ENCODE results near the gene KLF5.

Gene KLF5

GRCh38 chr13:73062468-73062867 is 3.7 kb downstream of the KLF5 start:
- peaks cover 17% of the 10 kb centered on the region for H3K4me1 Mint-ChIP-seq
- peaks cover 8% of the 10 kb centered on the region for H3K36me3 Mint-ChIP-seq (ENCODE audit: insufficient read depth)
- DNase-seq (ENCODE audit: low spot score in 2 of 2) (no peak), ATAC-seq (replicated peaks; ENCODE audit: extremely low read depth, poor library complexity, severe bottlenecking) (no peak)
- H3K9me3 Mint-ChIP-seq: no peaks in the 10 kb centered on the region
- no peak overlapping the region for H3K27ac Mint-ChIP-seq (ENCODE audit: low read depth)
- H3K4me3 Mint-ChIP-seq: no peak overlapping the region
- peaks cover 30% of the 10 kb centered on the region for H3K27me3 Mint-ChIP-seq

- Mint-ChIP-seq H3K27me3 (peaks cover 23% of the 10 kb centered on the region), H3K4me1 (peaks cover 16% of the 10 kb centered on the region), H3K4me3 (no peak overlapping the region), H3K36me3 (ENCODE audit: insufficient read depth) (peaks cover 8% of the 10 kb centered on the region), H3K27ac (ENCODE audit: low read depth) (no peak overlapping the region), H3K9me3 (no peaks in the 10 kb centered on the region)
- ATAC-seq (replicated peaks; ENCODE audit: extremely low read depth, poor library complexity, severe bottlenecking) (no peak), DNase-seq (ENCODE audit: low spot score in 2 of 2) (no peak)
Measured at GRCh38 chr13:73063166-73063565, 4.4 kb downstream of the KLF5 start.

- Mint-ChIP-seq H3K27ac (ENCODE audit: low read depth) (no peak overlapping the region), H3K4me3 (no peak overlapping the region), H3K36me3 (ENCODE audit: insufficient read depth) (peaks cover 3% of the 10 kb centered on the region), H3K4me1 (peaks cover 6% of the 10 kb centered on the region), H3K9me3 (no peaks in the 10 kb centered on the region), H3K27me3 (peaks cover 14% of the 10 kb centered on the region)
- ATAC-seq (replicated peaks; ENCODE audit: extremely low read depth, poor library complexity, severe bottlenecking): no peak
- no peak for DNase-seq (ENCODE audit: low spot score in 2 of 2)
Measured at GRCh38 chr13:73065036-73065435, 6.2 kb downstream of the KLF5 start.

- ATAC-seq (replicated peaks; ENCODE audit: extremely low read depth, poor library complexity, severe bottlenecking) (no peak), DNase-seq (ENCODE audit: low spot score in 2 of 2) (no peak)
- Mint-ChIP-seq H3K4me1 (no peaks in the 10 kb centered on the region), H3K4me3 (no peak overlapping the region), H3K27me3 (peaks cover 14% of the 10 kb centered on the region), H3K36me3 (ENCODE audit: insufficient read depth) (peaks cover 3% of the 10 kb centered on the region), H3K9me3 (no peaks in the 10 kb centered on the region), H3K27ac (ENCODE audit: low read depth) (no peak overlapping the region)
Measured at GRCh38 chr13:73065665-73066340, 7.0 kb downstream of the KLF5 start.

- Mint-ChIP-seq H3K4me1 (no peaks in the 10 kb centered on the region), H3K4me3 (no peak overlapping the region), H3K27ac (ENCODE audit: low read depth) (no peak overlapping the region), H3K36me3 (ENCODE audit: insufficient read depth) (no peaks in the 10 kb centered on the region), H3K27me3 (peaks cover 16% of the 10 kb centered on the region), H3K9me3 (no peaks in the 10 kb centered on the region)
- DNase-seq (ENCODE audit: low spot score in 2 of 2) (no peak), ATAC-seq (replicated peaks; ENCODE audit: extremely low read depth, poor library complexity, severe bottlenecking) (no peak)
Measured at GRCh38 chr13:73069206-73069805, 10.5 kb downstream of the KLF5 start.

- Mint-ChIP-seq H3K4me3 (no peak overlapping the region), H3K27ac (ENCODE audit: low read depth) (no peak overlapping the region), H3K36me3 (ENCODE audit: insufficient read depth) (no peaks in the 10 kb centered on the region), H3K27me3 (peaks cover 16% of the 10 kb centered on the region), H3K4me1 (no peaks in the 10 kb centered on the region), H3K9me3 (no peaks in the 10 kb centered on the region)
- ATAC-seq (replicated peaks; ENCODE audit: extremely low read depth, poor library complexity, severe bottlenecking) (no peak), DNase-seq (ENCODE audit: low spot score in 2 of 2) (no peak)
Measured at GRCh38 chr13:73070451-73071098, 11.8 kb downstream of the KLF5 start.

- Mint-ChIP-seq H3K9me3 (no peaks in the 10 kb centered on the region), H3K4me3 (no peak overlapping the region), H3K36me3 (ENCODE audit: insufficient read depth) (no peaks in the 10 kb centered on the region), H3K27ac (ENCODE audit: low read depth) (no peak overlapping the region), H3K27me3 (peaks cover 16% of the 10 kb centered on the region), H3K4me1 (no peaks in the 10 kb centered on the region)
- DNase-seq (ENCODE audit: low spot score in 2 of 2) (no peak), ATAC-seq (replicated peaks; ENCODE audit: extremely low read depth, poor library complexity, severe bottlenecking) (no peak)
Measured at GRCh38 chr13:73072239-73072900, 13.6 kb downstream of the KLF5 start.

- no peaks in the 10 kb centered on the region for H3K4me1 Mint-ChIP-seq
Measured at GRCh38 chr13:73073050-73073449, 14.2 kb downstream of the KLF5 start.

GRCh38 chr13:73074014-73074413 is 15.2 kb downstream of the KLF5 start:
- no peak for DNase-seq (ENCODE audit: low spot score in 2 of 2)
- H3K27me3 Mint-ChIP-seq: peaks cover 21% of the 10 kb centered on the region
- H3K4me3 Mint-ChIP-seq: no peak overlapping the region
- H3K27ac Mint-ChIP-seq (ENCODE audit: low read depth): no peak overlapping the region
- H3K9me3 Mint-ChIP-seq: no peaks in the 10 kb centered on the region
- H3K4me1 Mint-ChIP-seq: no peaks in the 10 kb centered on the region
- H3K36me3 Mint-ChIP-seq (ENCODE audit: insufficient read depth): no peaks in the 10 kb centered on the region
- no peak for ATAC-seq (replicated peaks; ENCODE audit: extremely low read depth, poor library complexity, severe bottlenecking)

More at GRCh38 chr13:73073050-73073449, 14.2 kb downstream of the KLF5 start:
- no peak for ATAC-seq (replicated peaks; ENCODE audit: extremely low read depth, poor library complexity, severe bottlenecking)
- Mint-ChIP-seq H3K27ac (ENCODE audit: low read depth) (no peak overlapping the region), H3K27me3 (peaks cover 16% of the 10 kb centered on the region), H3K4me3 (no peak overlapping the region), H3K36me3 (ENCODE audit: insufficient read depth) (no peaks in the 10 kb centered on the region), H3K9me3 (no peaks in the 10 kb centered on the region)
- DNase-seq (ENCODE audit: low spot score in 2 of 2): no peak

- ATAC-seq (replicated peaks; ENCODE audit: extremely low read depth, poor library complexity, severe bottlenecking): no peak
- H3K4me1 Mint-ChIP-seq: no peaks in the 10 kb centered on the region
- no peak for DNase-seq (ENCODE audit: low spot score in 2 of 2)
Measured at GRCh38 chr13:73074926-73075325, 16.1 kb downstream of the KLF5 start.

GRCh38 chr13:73075546-73075945 is 16.7 kb downstream of the KLF5 start:
- Mint-ChIP-seq H3K4me3 (no peak overlapping the region), H3K4me1 (no peaks in the 10 kb centered on the region), H3K27ac (ENCODE audit: low read depth) (no peak overlapping the region), H3K27me3 (peaks cover 24% of the 10 kb centered on the region), H3K9me3 (no peaks in the 10 kb centered on the region), H3K36me3 (ENCODE audit: insufficient read depth) (no peaks in the 10 kb centered on the region)
- ATAC-seq (replicated peaks; ENCODE audit: extremely low read depth, poor library complexity, severe bottlenecking) (no peak), DNase-seq (ENCODE audit: low spot score in 2 of 2) (no peak)

More at GRCh38 chr13:73074926-73075325, 16.1 kb downstream of the KLF5 start:
- Mint-ChIP-seq H3K27ac (ENCODE audit: low read depth) (no peak overlapping the region), H3K4me3 (no peak overlapping the region), H3K27me3 (peaks cover 28% of the 10 kb centered on the region), H3K36me3 (ENCODE audit: insufficient read depth) (no peaks in the 10 kb centered on the region), H3K9me3 (no peaks in the 10 kb centered on the region)

GRCh38 chr13:73075954-73076353 is 17.1 kb downstream of the KLF5 start:
- Mint-ChIP-seq H3K27me3 (peaks cover 23% of the 10 kb centered on the region), H3K27ac (ENCODE audit: low read depth) (no peak overlapping the region), H3K36me3 (ENCODE audit: insufficient read depth) (no peaks in the 10 kb centered on the region), H3K4me3 (no peak overlapping the region), H3K9me3 (no peaks in the 10 kb centered on the region), H3K4me1 (no peaks in the 10 kb centered on the region)
- DNase-seq (ENCODE audit: low spot score in 2 of 2) (no peak), ATAC-seq (replicated peaks; ENCODE audit: extremely low read depth, poor library complexity, severe bottlenecking) (no peak)
